GM12878 (cell line): ENCODE measurements around the gene ST6GAL2. TPM values are rescaled to one million over a fixed set of nuclear protein-coding genes. Genes with fewer than 3 reads are reported as not detected.

Experiments used
- ATAC-seq: fragments of 200-7000 bp; cut with Tn5 transposase; 3 replicates; pipeline ENCODE4 v1.9.1; 2020; ENCODE audit warnings: mild to moderate bottlenecking, moderate library complexity
- BruUV-seq: library from RNA; stranded (reverse); fragments of 400-500 nt; replicated peaks from 2 replicates; lab custom pipeline; 2021; lab: Mats Ljungman, UMichigan
- CTCF ChIA-PET: fragments of 300-600 bp; sonication (Branson Sonifier 250); formaldehyde crosslinking; extraction: SDS; loops from one replicate; lab custom pipeline; 2021; ENCODE audit warnings: inconsistent platforms; lab: Yijun Ruan, JAX
- POLR2A ChIA-PET: fragments of 350-600 bp; formaldehyde crosslinking; extraction: SDS; loops from one replicate; lab custom pipeline; 2021; ENCODE audit warnings: inconsistent platforms; lab: Charles Lee
- RAD21 ChIA-PET: fragments of 300-600 bp; sonication (Branson Sonifier 250); formaldehyde crosslinking; loops from one replicate; lab custom pipeline; 2023; ENCODE audit warnings: antibody characterized with exemption; ENCODE audit not compliant: unreplicated experiment; lab: Charles Lee
- SMC1A ChIA-PET: fragments of 300-600 bp; sonication (Branson Sonifier 250); formaldehyde crosslinking; loops from one replicate; lab custom pipeline; 2023; ENCODE audit not compliant: unreplicated experiment, uncharacterized antibody; lab: Charles Lee
- DNase-seq: peaks from one replicate; pipeline ENCODE4 v3.0.0-alpha.2; 2011; ENCODE audit warnings: low read depth, low spot score
- FAIRE-seq: peaks from 3 replicates; lab custom pipeline; 2011; peaks lifted over from hg19 to GRCh38; lab: Jason Lieb, UNC
- H2AFZ ChIP-seq: 2 replicates; pipeline ENCODE4 v1.6.0; 2011; ENCODE audit warnings: low read depth, low read length, control low read depth; ENCODE audit not compliant: control insufficient read depth
- H3K27ac ChIP-seq: 2 replicates; pipeline ENCODE4 v1.5.1; 2011; ENCODE audit warnings: control low read depth; ENCODE audit not compliant: control insufficient read depth, insufficient read depth
- H3K27me3 ChIP-seq, 2 experiments: replicated peaks in 1 of 2; 2 replicates each; pipeline versions ENCODE4 v1.6.0 to v1.6.1; 2011; ENCODE audit warnings: low read length in 1 of 2; ENCODE audit not compliant: control insufficient read depth in 2 of 2, insufficient read depth in 2 of 2
- H3K36me3 ChIP-seq, 2 experiments: 2 replicates each; pipeline ENCODE4 v1.5.1; 2011; ENCODE audit warnings: low read length in 1 of 2; ENCODE audit not compliant: control insufficient read depth in 2 of 2, insufficient read depth in 2 of 2
- H3K4me1 ChIP-seq: 2 replicates; pipeline ENCODE4 v1.6.1; 2011; ENCODE audit warnings: mild to moderate bottlenecking, low read length, moderate library complexity, mixed read lengths; ENCODE audit not compliant: control insufficient read depth, insufficient read depth
- H3K4me2 ChIP-seq: 2 replicates; pipeline ENCODE4 v1.6.0; 2011; ENCODE audit warnings: control low read depth; ENCODE audit not compliant: control insufficient read depth, insufficient read depth
- H3K4me3 ChIP-seq: fragments of 200-600 bp; sonication (generic); 2 replicates; pipeline ENCODE4 v1.5.1; 2016
- H3K79me2 ChIP-seq: 2 replicates; pipeline ENCODE4 v1.6.0; 2011; ENCODE audit warnings: low read length; ENCODE audit not compliant: control insufficient read depth, insufficient read depth
- H3K9ac ChIP-seq: 2 replicates; pipeline ENCODE4 v1.8.0; 2011; ENCODE audit warnings: low read length, control low read depth, mixed read lengths; ENCODE audit not compliant: control insufficient read depth, insufficient read depth
- H3K9me3 ChIP-seq: replicated peaks from 3 replicates; pipeline ENCODE4 v1.5.1; 2011; ENCODE audit warnings: mild to moderate bottlenecking, low read length; ENCODE audit not compliant: control insufficient read depth, insufficient read depth
- H4K20me1 ChIP-seq: 2 replicates; pipeline ENCODE4 v1.6.0; 2011; ENCODE audit not compliant: control insufficient read depth, insufficient read depth
- ATF7 ChIP-seq: fragments of 450-650 bp; IDR thresholded peaks from 2 replicates; pipeline ENCODE4 v1.6.1; 2016; ENCODE audit warnings: low read depth, mild to moderate bottlenecking
- E2F4 ChIP-seq: IDR thresholded peaks from 2 replicates; pipeline ENCODE4 v1.6.1; 2012; ENCODE audit warnings: low read depth, low read length, improper control_type of control experiment
- EGR1 ChIP-seq, 2 experiments: IDR thresholded peaks; 1 replicate in 1 of 2; 2 replicates in 1 of 2; pipeline ENCODE4 v1.6.1; 2011 to 2012; ENCODE audit warnings: low read depth in 2 of 2, low read length in 2 of 2, borderline replicate concordance in 1 of 2, mild to moderate bottlenecking in 1 of 2, moderate library complexity in 1 of 2
- HDAC6 ChIP-seq: fragments of 200-600 bp; sonication (generic); IDR thresholded peaks from one replicate; pipeline ENCODE4 v1.8.0; 2017; ENCODE audit warnings: antibody characterized with exemption; ENCODE audit not compliant: unreplicated experiment
- IRF3 ChIP-seq: fragments of 450-650 bp; IDR thresholded peaks from 2 replicates; pipeline ENCODE4 v1.6.1; 2014; ENCODE audit warnings: mild to moderate bottlenecking
- MYC ChIP-seq: IDR thresholded peaks from 2 replicates; pipeline ENCODE4 v1.6.1; 2011; ENCODE audit warnings: mild to moderate bottlenecking, low read length, moderate library complexity, inconsistent platforms; ENCODE audit not compliant: insufficient read depth, insufficient replicate concordance, insufficient read length, severe bottlenecking
- NFIC ChIP-seq: IDR thresholded peaks from 2 replicates; pipeline ENCODE4 v1.6.1; 2012; ENCODE audit warnings: low read depth, mild to moderate bottlenecking, inconsistent platforms, low read length, moderate library complexity
- NFYA ChIP-seq: IDR thresholded peaks from 2 replicates; pipeline ENCODE4 v1.6.1; 2011; ENCODE audit warnings: low read depth, mild to moderate bottlenecking, low read length, improper control_type of control experiment, borderline replicate concordance
- PAX5 ChIP-seq: IDR thresholded peaks from 2 replicates; pipeline ENCODE4 v1.6.1; 2011; ENCODE audit warnings: low read depth, low read length, borderline replicate concordance
- POLR2AphosphoS5 ChIP-seq: IDR thresholded peaks from 2 replicates; pipeline ENCODE4 v1.6.1; 2011; ENCODE audit warnings: mild to moderate bottlenecking, low read length, inconsistent platforms
- POU2F2 ChIP-seq: IDR thresholded peaks from 3 replicates; pipeline ENCODE4 v1.6.1; 2011; ENCODE audit warnings: low read depth, mild to moderate bottlenecking, low read length, borderline replicate concordance
- RCOR1 ChIP-seq: conservative IDR thresholded peaks from 2 replicates; pipeline ENCODE4 v1.6.1; 2012; ENCODE audit warnings: low read depth, low read length, improper control_type of control experiment
- SMC3 ChIP-seq: IDR thresholded peaks from 2 replicates; pipeline ENCODE4 v1.6.1; 2011; ENCODE audit warnings: low read length, improper control_type of control experiment, borderline replicate concordance
- WGBS: methylation state at CpG from one replicate; pipeline ENCODE4 v1.1.6; 2016; ENCODE audit warnings: low lambda C conversion rate; ENCODE audit not compliant: insufficient replicate concordance, insufficient coverage; ENCODE audit errors: missing lambda C conversion rate; 5-methylcytosine and 5-hydroxymethylcytosine counted together
- in situ Hi-C: fragments of 300-500 bp; cut with MboI; formaldehyde crosslinking; loops from 9 replicates; pipeline ENCODE4 v1.14.3; 2018; ENCODE audit warnings: mixed read lengths
- intact Hi-C: fragments of 100-400 bp; cut with micrococcal nuclease; formaldehyde crosslinking; loops from one replicate; pipeline ENCODE4 v1.14.2; 2022; ENCODE audit not compliant: unreplicated experiment
- polyA plus RNA-seq, 11 experiments: library from polyadenylated mRNA; depleted of rRNA in 4 of 11; unstranded in 6 of 11; stranded (reverse) in 5 of 11; fragments of >200 nt; fragmentation: Nextera tagmentation in 4 of 11; fragmentation: Illumina TruSeq in 1 of 11; extraction: Ambion mirVana in 4 of 11; extraction: Trizol in 1 of 11; gene quantifications; 1 replicate in 1 of 11; 2 replicates in 10 of 11; pipeline versions ENCODE4 v1.2.1 to v1.2.3, GENCODE V29; 2011 to 2016; ENCODE audit warnings: inconsistent platforms in 2 of 11, missing spikeins in 2 of 11, low read depth in 1 of 11
- total RNA-seq, 4 experiments: library from RNA; depleted of rRNA in 3 of 4; stranded (reverse); fragments of >200 nt in 3 of 4; fragmentation: Illumina TruSeq in 1 of 4; extraction: Trizol in 1 of 4; gene quantifications; 2 replicates each; pipeline versions ENCODE4 v1.2.1 to v1.2.3, GENCODE V29; 2013 to 2021
- TF ChIP-seq, protein P1 (sequence below): IDR thresholded peaks from 2 replicates; pipeline ENCODE4 v1.6.1; 2011; ENCODE audit warnings: mild to moderate bottlenecking, low read depth, low read length, moderate library complexity; ENCODE audit not compliant: insufficient replicate concordance

Gene ST6GAL2
- total and polyA plus RNA-seq, 10 of the 15 experiments (the other 5 are each of a cell fraction or from before 2014, with no cell fraction given): not detected

- ChIA-PET POLR2A (no interaction called here), RAD21 (no interaction called here), CTCF (interaction anchor here (0.6 kb wide), 1 partner anchor 735 kb away, joined by 3 read pairs; no protein-coding TSS in a partner anchor), SMC1A (no interaction called here)
- no peak for DNase-seq
- Histone ChIP-seq H3K36me3 (no peaks in the 10 kb centered on the region), H3K79me2 (no peaks in the 10 kb centered on the region), H4K20me1 (no peaks in the 10 kb centered on the region), H3K27me3 (no peaks in the 10 kb centered on the region; a peak in 1 of 4 replicates), H3K27ac (no peak overlapping the region), H3K9me3 (no peaks in the 10 kb centered on the region), H3K4me1 (no peaks in the 10 kb centered on the region), H3K9ac (no peak overlapping the region), H2AFZ (no peak overlapping the region), H3K4me3 (no peak overlapping the region), H3K4me2 (no peak overlapping the region)
- ATAC-seq: no peak
- FAIRE-seq: no peak
- no TSS peak for BruUV-seq
- intact Hi-C loops: no loop called here
- 2% methylated on average over 3 of the region's 3 CpGs for WGBS
- TF ChIP-seq E2F4: no peak
- no peak for TF ChIP-seq HDAC6
- TF ChIP-seq NFIC: no peak
- TF ChIP-seq RCOR1: no peak
- in situ Hi-C loops: no loop called here
Measured at GRCh38 chr2:106833256-106833655, 52.7 kb downstream of the ST6GAL2 start.

GRCh38 chr2:106831816-106832569 is 54.0 kb downstream of the ST6GAL2 start:
- no TSS peak for BruUV-seq

More at GRCh38 chr2:106831816-106832569, 54.0 kb downstream of the ST6GAL2 start:
- Histone ChIP-seq H3K4me1 (no peaks in the 10 kb centered on the region), H3K4me3 (no peak overlapping the region), H3K9ac (no peak overlapping the region), H3K27ac (no peak overlapping the region), H4K20me1 (no peaks in the 10 kb centered on the region), H3K36me3 (no peaks in the 10 kb centered on the region), H3K9me3 (no peaks in the 10 kb centered on the region), H2AFZ (no peak overlapping the region), H3K79me2 (no peaks in the 10 kb centered on the region), H3K4me2 (no peak overlapping the region), H3K27me3 (no peaks in the 10 kb centered on the region; a peak in 1 of 4 replicates)
- no peak for TF ChIP-seq POLR2AphosphoS5
- no peak for TF ChIP-seq IRF3
- TF ChIP-seq MYC: no peak
- no peak for TF ChIP-seq POU2F2
- TF ChIP-seq, protein P1, sequence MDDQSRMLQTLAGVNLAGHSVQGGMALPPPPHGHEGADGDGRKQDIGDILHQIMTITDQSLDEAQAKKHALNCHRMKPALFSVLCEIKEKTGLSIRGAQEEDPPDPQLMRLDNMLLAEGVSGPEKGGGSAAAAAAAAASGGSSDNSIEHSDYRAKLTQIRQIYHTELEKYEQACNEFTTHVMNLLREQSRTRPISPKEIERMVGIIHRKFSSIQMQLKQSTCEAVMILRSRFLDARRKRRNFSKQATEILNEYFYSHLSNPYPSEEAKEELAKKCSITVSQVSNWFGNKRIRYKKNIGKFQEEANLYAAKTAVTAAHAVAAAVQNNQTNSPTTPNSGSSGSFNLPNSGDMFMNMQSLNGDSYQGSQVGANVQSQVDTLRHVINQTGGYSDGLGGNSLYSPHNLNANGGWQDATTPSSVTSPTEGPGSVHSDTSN: no peak
- TF ChIP-seq PAX5: no peak
- TF ChIP-seq ATF7: no peak
- TF ChIP-seq SMC3: no peak
- no peak for TF ChIP-seq NFYA
- no peak for TF ChIP-seq EGR1 (IDR thresholded peaks at IDR 0.05; ENCODE audit: borderline replicate concordance in 1 of 2, low read depth in 2 of 2, low read length in 2 of 2)
- RAD21 ChIA-PET: no interaction called here
- no peak for DNase-seq
- SMC1A ChIA-PET: no interaction called here
- intact Hi-C loops: no loop called here
- in situ Hi-C loops: no loop called here
- 1% methylated on average over 6 of the region's 6 CpGs for WGBS
- POLR2A ChIA-PET: no interaction called here
- no peak for ATAC-seq
- CTCF ChIA-PET: no interaction called here
- FAIRE-seq: no peak
